Measurements from ENCODE around the gene LEF1.

DNA sequence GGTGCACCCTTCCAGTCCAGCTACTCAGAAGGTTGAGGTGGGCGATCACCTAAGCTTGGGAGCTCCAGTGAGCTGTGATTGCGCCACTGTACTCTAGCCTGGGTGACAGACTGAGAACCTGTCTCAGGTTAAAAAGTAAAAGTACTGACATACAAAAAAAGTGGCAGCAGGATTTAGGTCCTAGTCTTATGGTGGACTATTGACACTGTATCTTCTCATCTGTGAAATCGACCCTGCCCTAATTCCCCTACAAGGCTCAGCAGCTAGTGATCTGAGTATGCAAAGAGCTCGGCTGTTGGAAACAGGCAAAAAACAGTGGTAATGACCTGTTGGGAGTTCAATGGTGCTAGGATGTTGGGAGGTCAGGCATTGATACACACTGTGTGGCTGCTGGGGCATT lies 57.0 kb downstream of the LEF1 start:
- TF ChIP-seq, protein P1, sequence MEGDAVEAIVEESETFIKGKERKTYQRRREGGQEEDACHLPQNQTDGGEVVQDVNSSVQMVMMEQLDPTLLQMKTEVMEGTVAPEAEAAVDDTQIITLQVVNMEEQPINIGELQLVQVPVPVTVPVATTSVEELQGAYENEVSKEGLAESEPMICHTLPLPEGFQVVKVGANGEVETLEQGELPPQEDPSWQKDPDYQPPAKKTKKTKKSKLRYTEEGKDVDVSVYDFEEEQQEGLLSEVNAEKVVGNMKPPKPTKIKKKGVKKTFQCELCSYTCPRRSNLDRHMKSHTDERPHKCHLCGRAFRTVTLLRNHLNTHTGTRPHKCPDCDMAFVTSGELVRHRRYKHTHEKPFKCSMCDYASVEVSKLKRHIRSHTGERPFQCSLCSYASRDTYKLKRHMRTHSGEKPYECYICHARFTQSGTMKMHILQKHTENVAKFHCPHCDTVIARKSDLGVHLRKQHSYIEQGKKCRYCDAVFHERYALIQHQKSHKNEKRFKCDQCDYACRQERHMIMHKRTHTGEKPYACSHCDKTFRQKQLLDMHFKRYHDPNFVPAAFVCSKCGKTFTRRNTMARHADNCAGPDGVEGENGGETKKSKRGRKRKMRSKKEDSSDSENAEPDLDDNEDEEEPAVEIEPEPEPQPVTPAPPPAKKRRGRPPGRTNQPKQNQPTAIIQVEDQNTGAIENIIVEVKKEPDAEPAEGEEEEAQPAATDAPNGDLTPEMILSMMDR (conservative IDR thresholded peaks at IDR 0.05; ENCODE audit: low read depth in 2 of 2) = no peak
- TF ChIP-seq, protein P2, sequence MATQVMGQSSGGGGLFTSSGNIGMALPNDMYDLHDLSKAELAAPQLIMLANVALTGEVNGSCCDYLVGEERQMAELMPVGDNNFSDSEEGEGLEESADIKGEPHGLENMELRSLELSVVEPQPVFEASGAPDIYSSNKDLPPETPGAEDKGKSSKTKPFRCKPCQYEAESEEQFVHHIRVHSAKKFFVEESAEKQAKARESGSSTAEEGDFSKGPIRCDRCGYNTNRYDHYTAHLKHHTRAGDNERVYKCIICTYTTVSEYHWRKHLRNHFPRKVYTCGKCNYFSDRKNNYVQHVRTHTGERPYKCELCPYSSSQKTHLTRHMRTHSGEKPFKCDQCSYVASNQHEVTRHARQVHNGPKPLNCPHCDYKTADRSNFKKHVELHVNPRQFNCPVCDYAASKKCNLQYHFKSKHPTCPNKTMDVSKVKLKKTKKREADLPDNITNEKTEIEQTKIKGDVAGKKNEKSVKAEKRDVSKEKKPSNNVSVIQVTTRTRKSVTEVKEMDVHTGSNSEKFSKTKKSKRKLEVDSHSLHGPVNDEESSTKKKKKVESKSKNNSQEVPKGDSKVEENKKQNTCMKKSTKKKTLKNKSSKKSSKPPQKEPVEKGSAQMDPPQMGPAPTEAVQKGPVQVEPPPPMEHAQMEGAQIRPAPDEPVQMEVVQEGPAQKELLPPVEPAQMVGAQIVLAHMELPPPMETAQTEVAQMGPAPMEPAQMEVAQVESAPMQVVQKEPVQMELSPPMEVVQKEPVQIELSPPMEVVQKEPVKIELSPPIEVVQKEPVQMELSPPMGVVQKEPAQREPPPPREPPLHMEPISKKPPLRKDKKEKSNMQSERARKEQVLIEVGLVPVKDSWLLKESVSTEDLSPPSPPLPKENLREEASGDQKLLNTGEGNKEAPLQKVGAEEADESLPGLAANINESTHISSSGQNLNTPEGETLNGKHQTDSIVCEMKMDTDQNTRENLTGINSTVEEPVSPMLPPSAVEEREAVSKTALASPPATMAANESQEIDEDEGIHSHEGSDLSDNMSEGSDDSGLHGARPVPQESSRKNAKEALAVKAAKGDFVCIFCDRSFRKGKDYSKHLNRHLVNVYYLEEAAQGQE (IDR thresholded peaks at IDR 0.05; ENCODE audit: unreplicated experiment) = no peak
- TF ChIP-seq NANOG (IDR thresholded peaks at IDR 0.05; ENCODE audit: borderline replicate concordance) (no peak), POLR2AphosphoS5 (IDR thresholded peaks at IDR 0.05; ENCODE audit: low read depth) (no peak), EZH2phosphoT487 (IDR thresholded peaks at IDR 0.05; ENCODE audit: unreplicated experiment) (no peak), ZNF331 (CRISPR knock-in tag; IDR thresholded peaks at IDR 0.05; ENCODE audit: low read depth) (no peak), EZH2 (IDR thresholded peaks at IDR 0.05; ENCODE audit: low read depth, unreplicated experiment) (no peak), STAT1 (IDR thresholded peaks at IDR 0.05; ENCODE audit: unreplicated experiment) (no peak)
- TF ChIP-seq, protein P3, sequence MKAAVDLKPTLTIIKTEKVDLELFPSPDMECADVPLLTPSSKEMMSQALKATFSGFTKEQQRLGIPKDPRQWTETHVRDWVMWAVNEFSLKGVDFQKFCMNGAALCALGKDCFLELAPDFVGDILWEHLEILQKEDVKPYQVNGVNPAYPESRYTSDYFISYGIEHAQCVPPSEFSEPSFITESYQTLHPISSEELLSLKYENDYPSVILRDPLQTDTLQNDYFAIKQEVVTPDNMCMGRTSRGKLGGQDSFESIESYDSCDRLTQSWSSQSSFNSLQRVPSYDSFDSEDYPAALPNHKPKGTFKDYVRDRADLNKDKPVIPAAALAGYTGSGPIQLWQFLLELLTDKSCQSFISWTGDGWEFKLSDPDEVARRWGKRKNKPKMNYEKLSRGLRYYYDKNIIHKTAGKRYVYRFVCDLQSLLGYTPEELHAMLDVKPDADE (IDR thresholded peaks at IDR 0.05) = no peak
- TF ChIP-seq, protein P4, sequence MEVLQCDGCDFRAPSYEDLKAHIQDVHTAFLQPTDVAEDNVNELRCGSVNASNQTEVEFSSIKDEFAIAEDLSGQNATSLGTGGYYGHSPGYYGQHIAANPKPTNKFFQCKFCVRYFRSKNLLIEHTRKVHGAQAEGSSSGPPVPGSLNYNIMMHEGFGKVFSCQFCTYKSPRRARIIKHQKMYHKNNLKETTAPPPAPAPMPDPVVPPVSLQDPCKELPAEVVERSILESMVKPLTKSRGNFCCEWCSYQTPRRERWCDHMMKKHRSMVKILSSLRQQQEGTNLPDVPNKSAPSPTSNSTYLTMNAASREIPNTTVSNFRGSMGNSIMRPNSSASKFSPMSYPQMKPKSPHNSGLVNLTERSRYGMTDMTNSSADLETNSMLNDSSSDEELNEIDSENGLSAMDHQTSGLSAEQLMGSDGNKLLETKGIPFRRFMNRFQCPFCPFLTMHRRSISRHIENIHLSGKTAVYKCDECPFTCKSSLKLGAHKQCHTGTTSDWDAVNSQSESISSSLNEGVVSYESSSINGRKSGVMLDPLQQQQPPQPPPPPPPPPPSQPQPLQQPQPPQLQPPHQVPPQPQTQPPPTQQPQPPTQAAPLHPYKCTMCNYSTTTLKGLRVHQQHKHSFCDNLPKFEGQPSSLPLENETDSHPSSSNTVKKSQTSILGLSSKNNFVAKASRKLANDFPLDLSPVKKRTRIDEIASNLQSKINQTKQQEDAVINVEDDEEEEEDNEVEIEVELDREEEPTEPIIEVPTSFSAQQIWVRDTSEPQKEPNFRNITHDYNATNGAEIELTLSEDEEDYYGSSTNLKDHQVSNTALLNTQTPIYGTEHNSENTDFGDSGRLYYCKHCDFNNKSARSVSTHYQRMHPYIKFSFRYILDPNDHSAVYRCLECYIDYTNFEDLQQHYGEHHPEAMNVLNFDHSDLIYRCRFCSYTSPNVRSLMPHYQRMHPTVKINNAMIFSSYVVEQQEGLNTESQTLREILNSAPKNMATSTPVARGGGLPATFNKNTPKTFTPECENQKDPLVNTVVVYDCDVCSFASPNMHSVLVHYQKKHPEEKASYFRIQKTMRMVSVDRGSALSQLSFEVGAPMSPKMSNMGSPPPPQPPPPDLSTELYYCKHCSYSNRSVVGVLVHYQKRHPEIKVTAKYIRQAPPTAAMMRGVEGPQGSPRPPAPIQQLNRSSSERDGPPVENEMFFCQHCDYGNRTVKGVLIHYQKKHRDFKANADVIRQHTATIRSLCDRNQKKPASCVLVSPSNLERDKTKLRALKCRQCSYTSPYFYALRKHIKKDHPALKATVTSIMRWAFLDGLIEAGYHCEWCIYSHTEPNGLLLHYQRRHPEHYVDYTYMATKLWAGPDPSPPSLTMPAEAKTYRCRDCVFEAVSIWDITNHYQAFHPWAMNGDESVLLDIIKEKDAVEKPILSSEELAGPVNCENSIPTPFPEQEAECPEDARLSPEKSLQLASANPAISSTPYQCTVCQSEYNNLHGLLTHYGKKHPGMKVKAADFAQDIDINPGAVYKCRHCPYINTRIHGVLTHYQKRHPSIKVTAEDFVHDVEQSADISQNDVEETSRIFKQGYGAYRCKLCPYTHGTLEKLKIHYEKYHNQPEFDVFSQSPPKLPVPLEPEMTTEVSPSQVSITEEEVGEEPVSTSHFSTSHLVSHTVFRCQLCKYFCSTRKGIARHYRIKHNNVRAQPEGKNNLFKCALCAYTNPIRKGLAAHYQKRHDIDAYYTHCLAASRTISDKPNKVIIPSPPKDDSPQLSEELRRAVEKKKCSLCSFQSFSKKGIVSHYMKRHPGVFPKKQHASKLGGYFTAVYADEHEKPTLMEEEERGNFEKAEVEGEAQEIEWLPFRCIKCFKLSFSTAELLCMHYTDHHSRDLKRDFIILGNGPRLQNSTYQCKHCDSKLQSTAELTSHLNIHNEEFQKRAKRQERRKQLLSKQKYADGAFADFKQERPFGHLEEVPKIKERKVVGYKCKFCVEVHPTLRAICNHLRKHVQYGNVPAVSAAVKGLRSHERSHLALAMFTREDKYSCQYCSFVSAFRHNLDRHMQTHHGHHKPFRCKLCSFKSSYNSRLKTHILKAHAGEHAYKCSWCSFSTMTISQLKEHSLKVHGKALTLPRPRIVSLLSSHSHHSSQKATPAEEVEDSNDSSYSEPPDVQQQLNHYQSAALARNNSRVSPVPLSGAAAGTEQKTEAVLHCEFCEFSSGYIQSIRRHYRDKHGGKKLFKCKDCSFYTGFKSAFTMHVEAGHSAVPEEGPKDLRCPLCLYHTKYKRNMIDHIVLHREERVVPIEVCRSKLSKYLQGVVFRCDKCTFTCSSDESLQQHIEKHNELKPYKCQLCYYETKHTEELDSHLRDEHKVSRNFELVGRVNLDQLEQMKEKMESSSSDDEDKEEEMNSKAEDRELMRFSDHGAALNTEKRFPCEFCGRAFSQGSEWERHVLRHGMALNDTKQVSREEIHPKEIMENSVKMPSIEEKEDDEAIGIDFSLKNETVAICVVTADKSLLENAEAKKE (CRISPR knock-in tag; IDR thresholded peaks at IDR 0.05) = no peak

All from GM23338 (cell line).